MG63 (cell line): ENCODE measurements around the gene SELENOO. TPM values are rescaled to one million over a fixed set of nuclear protein-coding genes. Genes with fewer than 3 reads are reported as not detected.

Source experiments
- DNase-seq: peaks from one replicate; pipeline ENCODE4 v3.0.0-alpha.2; 2020
- H3K27me3 ChIP-seq: fragments of 250-450 bp; sonication (Bioruptor Pico); 2 replicates; pipeline ENCODE4 v1.5.1; 2020; ENCODE audit warnings: mild to moderate bottlenecking, moderate library complexity
- H3K36me3 ChIP-seq: fragments of 250-450 bp; sonication (Bioruptor Pico); 2 replicates; pipeline ENCODE4 v1.5.1; 2020; ENCODE audit warnings: mild to moderate bottlenecking, moderate library complexity
- H3K4me3 ChIP-seq: fragments of 250-450 bp; sonication (Bioruptor Pico); 2 replicates; pipeline ENCODE4 v1.5.1; 2020; ENCODE audit warnings: mild to moderate bottlenecking, moderate library complexity
- H3K9me3 ChIP-seq: fragments of 250-450 bp; sonication (Bioruptor Pico); 2 replicates; pipeline ENCODE4 v1.5.1; 2020; ENCODE audit warnings: mild to moderate bottlenecking, moderate library complexity
- total RNA-seq: library from RNA; depleted of rRNA; stranded (reverse); fragments of >200 nt; shearing (Covaris generic); gene quantifications from 2 replicates; pipeline ENCODE4 v1.2.3, GENCODE V29; 2014; ENCODE audit warnings: low replicate concordance

The SELENOO gene
- total RNA-seq, 1 experiment from 2014 or later, result 13.8 TPM

DNA sequence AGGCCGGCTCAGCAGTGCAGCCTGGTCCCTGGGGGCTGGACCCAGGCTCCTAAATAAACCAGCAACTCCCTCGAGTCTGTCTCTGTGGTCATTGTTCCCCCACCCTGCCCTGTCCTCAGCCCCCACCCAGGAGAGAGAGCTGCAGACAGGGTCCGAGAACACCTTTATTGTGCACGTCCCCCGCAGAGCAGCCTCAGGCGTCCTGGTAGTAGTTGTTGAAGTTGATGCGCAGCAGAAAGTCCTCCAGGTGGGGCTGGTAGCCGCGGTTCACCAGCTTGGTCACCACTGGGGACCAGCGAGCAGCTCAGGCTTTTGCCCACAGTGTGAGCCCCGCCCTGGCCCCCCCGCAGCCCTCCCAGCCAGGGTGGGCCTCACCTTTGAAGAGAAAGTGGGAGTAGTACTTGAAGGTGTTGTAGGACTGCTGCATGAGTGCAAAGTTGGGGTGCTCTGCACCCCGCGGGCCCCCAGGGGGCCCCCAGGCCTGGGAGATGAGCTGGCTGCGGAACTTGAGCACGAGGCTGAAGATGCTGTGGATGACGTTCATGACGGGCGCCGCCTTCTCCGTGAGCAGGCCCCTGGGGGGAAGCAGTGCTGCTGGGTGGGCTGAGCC lies 16.8 kb downstream of the SELENOO start:
- no peak for DNase-seq
- Histone ChIP-seq H3K9me3 (no peaks in the 10 kb centered on the region), H3K27me3 (no peaks in the 10 kb centered on the region), H3K4me3 (no peak overlapping the region), H3K36me3 (peaks cover 54% of the 10 kb centered on the region)

DNA sequence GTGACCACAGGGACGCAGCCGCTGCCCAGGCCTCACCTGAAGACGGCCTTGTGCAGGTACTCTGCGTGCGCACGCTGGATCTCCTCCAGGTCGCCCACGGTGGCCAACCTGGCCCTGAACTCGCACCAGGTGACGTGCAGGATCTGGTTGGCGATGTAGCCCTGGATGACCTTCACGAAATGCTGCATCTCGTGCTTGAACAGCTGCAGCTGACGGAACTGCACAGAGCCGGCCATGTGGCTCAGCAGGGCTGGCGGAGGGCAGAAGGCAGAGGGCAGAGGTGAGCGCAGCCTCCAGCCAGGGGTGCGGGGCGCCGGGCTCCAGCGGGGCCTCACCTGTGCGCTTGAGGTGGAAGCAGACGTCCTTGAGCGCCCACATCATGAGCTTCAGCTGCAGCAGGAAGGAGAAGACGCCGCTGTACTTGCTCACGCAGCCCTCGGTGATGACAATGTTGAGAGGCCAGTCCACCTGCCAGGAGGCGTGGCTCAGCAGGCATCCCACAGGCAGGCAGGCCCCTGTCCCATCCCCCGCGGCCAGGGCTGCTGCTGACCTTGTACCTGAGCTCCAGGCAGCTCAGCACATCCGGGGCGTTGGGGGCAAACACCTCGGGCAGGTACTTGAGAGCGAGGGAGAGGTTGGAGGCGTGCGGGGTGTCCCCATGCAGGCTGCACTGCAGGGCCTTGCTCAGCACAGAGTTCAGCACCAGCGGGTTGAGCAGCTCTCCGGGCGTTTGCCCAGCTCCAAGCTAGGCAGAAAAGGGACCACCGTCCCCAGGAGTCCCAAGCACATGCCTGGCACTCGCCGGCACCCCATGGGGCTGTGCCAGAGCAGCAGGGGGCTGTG lies 17.6 kb downstream of the SELENOO start:
- no peak for DNase-seq
- H3K9me3 ChIP-seq, result no peaks in the 10 kb centered on the region
- peaks cover 48% of the 10 kb centered on the region for H3K36me3 ChIP-seq
- no peak overlapping the region for H3K4me3 ChIP-seq
- no peaks in the 10 kb centered on the region for H3K27me3 ChIP-seq

DNA sequence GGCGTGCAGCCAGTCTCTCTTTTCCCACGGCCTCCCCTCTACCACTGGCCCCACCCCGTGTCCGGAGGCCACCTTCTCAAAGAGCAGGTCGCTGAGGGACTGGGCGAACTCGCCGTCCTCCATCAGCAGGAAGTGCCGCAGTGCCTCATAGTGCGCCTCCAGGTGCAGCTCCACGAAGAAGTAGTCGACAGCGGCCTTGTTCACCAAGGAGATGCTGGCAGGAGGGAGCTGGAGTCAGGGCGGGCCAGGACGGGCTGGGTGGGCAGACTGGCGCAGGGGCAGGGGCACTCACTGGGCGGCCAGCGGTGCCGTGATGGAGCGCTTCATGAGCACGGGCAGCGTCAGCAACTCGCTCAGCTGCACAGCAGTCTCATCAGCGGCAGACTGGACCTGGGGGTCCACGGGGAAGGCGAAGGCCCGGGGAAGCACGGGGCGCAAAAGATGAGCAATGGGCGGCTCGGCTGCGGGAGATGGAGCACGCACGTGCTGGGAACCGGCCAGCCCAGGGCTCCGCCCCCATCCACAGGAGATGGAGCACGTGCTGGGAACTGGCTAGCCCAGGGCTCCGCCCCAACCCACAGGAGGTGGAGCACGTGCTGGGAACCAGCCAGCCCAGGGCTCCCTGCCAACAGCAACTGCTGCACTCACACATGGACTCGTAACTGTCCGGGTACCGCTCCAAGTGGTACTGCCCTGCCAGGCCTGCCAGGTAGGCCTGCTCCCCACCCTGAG lies 18.4 kb downstream of the SELENOO start:
- Histone ChIP-seq H3K27me3 (no peaks in the 10 kb centered on the region), H3K36me3 (peaks cover 45% of the 10 kb centered on the region), H3K9me3 (no peaks in the 10 kb centered on the region), H3K4me3 (no peak overlapping the region)
- DNase-seq, result peak; percentile 58

DNA sequence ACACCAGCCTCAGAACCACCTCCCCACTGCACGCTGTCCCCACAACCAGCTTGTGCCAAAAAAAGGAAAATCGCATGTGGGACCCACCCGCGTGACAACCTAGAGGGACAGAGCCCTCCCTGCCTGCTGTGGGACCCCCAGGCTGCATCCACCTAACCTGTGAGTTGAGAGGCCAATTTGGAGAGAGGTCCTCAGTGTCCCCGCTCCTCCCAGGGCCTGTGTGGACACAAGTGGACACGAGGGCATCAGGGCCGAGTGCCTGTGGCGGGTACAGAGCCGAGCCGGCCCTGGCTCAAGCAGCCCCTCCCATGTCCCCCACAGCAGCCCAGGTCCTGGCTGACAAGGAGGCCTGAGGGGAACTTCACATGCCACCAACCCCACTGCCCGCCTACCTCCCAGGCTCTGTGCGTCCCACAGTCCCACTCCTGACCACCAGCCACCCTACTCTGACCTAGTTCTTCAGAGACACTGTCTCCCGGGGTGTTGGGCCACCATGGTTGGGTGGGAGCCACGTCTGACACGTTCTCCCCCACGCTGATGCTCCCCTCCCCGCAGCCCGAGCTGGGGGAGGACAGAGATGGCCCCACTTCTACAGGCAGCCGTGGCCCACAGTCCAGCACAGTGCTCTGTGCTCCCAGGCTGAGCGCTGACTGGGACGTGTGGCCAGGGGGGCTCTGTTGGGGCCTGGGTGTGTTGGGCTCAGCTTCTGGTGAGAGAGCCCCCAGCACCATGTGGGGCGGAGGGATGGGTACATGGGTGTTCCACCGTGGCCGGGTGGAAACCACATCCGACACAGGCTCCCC lies 19.2 kb downstream of the SELENOO start:
- H3K4me3 ChIP-seq, result no peak overlapping the region
- no peaks in the 10 kb centered on the region for H3K9me3 ChIP-seq
- DNase-seq, result no peak
- H3K27me3 ChIP-seq, result no peaks in the 10 kb centered on the region
- H3K36me3 ChIP-seq, result peaks cover 38% of the 10 kb centered on the region

DNA sequence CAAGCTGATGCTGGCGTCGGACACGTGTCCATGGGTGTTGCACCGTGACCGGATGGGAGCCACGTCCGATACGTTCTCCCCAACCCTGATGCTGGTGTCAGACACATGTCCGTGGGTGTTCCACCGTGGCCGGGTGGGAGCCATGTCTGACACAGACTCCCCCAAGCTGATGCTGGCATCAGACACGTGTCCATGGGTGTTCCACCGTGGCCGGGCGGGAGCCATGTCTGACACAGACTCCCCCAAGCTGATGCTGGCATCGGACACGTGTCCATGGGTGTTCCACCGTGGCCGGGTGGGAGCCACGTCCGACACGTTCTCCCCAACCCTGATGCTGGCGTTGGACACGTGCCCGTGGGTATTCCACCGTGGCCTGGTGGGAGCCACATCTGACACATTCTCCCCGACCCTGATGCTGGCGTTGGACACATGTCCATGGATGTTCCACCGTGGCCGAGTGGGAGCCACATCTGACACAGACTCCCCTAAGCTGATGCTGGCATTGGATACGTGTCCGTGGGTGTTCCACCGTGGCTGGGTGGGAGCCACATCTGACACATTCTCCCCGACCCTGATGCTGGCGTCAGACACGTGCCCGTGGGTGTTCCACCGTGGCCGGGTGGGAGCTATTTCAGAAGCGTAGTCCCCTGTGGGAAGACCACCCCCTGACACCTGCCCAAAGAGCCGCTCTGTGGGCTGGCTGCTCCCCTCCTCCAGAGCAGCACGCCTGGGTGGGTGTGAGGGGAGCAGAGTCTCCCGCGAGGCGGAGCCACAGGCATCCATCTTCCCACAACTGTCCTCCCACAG lies 20.0 kb downstream of the SELENOO start:
- no peaks in the 10 kb centered on the region for H3K9me3 ChIP-seq
- peaks cover 33% of the 10 kb centered on the region for H3K36me3 ChIP-seq
- H3K4me3 ChIP-seq, result no peak overlapping the region
- H3K27me3 ChIP-seq, result no peaks in the 10 kb centered on the region
- no peak for DNase-seq

DNA sequence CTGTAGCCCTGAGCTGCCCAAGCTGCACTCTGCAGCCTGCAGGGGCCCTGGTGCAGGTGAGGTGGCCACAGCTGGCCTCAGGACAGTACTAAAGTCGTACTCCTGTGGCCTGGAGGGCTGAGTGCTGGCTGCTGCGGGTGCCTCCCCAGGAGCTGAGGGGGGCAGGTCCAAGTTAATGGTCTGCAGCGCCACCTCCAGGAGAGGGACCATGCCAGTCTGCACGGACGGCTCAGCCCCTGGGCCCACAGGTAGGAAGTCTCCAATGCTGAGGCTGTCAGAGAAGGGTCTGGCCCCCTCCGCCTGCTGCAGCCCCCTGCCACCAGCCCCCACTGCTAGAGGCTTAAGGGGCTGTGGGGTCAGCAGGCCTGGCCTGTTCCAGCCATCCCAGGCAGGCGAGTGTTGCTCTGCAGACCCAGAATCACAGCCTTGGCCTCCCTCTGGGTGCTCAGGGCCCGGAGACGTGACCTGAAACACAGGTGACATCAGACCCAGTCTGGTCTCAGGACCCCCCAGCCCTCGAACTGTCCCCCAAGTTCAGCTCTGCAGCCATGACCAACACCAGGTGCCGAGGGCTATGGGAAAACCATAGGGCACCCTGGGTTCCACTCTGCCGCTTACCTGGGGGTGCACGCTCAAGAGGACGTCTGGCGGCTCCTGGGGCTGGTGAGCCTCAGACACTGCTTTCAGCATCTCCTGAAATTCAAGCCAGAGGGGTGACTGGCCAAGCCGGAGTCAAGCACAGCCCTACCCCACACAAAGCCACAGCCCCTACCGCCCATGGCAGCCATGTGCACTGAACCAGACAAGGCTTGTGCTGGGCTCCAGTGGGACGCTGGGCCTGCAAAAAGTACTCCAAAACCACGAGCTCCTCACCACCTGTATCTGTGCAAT lies 20.8 kb downstream of the SELENOO start:
- Histone ChIP-seq H3K27me3 (no peaks in the 10 kb centered on the region), H3K9me3 (no peaks in the 10 kb centered on the region), H3K4me3 (no peak overlapping the region), H3K36me3 (peaks cover 27% of the 10 kb centered on the region)
- no peak for DNase-seq

DNA sequence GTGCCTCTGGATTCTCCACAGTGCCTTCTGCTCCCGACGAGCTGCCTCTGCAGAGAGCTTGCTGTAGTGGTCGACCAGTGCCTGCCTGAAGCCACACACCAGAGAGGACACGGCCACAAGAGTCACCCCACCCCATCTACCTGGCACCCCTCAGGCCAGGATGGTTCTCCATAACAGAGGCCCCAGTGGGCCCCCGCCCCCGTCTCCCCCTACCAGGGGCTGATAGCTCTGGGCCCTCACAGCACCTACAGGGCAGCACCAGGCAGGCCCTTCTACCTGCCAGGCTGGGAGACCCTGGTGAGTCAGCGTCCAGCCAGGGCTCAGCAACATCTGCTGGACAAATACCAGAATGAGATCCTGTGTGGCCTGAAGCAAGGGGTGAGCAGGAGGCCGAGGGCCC lies 21.7 kb downstream of the SELENOO start:
- H3K27me3 ChIP-seq, result no peaks in the 10 kb centered on the region
- no peak overlapping the region for H3K4me3 ChIP-seq
- DNase-seq, result no peak
- no peaks in the 10 kb centered on the region for H3K9me3 ChIP-seq
- peaks cover 22% of the 10 kb centered on the region for H3K36me3 ChIP-seq

DNA sequence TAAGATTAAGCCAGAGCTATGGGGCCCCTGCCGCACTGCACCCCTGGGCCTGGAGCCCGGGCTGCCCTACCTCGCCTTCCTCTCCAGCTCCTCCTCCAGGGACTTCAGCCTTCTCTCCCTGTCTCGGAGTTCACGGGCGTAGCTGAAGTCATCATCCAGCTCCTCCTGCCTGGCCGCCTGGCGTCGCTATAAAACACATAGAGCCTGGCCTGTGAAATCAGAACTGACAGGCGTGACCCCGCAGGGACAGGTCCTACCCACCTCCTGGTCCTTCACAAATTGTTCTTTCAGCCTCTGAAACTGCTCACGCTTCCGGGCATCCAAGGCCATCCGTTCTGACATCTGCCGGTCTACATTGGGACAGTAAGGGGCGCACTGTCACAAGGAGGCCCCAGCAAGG lies 23.3 kb downstream of the SELENOO start:
- H3K36me3 ChIP-seq, result peaks cover 8% of the 10 kb centered on the region; the same call in 1 of the 2 replicates
- no peaks in the 10 kb centered on the region for H3K27me3 ChIP-seq
- H3K4me3 ChIP-seq, result no peak overlapping the region
- H3K9me3 ChIP-seq, result no peaks in the 10 kb centered on the region
- no peak for DNase-seq

DNA sequence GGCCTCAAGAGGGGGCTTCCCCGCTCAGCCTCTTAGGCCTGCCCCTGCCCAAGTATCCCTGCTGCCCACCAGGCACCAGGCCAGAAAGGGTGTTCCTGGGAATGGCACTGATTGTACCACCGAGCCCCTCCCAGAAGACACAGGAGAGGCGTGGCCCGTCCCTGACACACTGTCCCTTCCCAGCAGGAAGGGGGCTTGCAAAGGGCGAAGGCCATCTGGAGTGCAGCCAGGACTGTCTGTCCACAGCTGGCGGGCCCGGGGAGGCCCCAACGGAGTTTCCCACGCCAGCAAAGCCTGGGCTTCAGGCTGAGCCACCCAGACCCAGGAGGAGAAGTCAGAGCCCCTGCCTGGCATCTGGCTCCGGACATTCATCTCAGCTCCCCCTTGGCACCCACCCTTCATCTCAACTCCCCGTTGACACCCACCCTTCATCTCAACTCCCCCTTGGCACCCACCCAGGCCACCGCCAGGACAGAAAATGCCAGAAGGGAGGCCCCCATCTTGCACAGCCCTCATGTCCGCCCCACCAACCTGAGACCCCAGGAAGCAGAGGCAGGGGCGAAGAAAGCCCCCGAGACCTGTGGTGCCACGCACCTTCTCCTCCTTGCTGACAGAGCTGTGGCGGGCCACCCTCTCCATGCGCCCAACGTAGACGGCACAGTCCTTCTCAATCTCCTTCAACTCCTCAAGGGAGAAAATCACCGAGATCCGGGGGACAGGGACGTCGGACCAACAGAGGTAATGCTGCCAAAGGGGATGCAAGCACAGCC lies 24.6 kb downstream of the SELENOO start:
- no peaks in the 10 kb centered on the region for H3K27me3 ChIP-seq
- H3K36me3 ChIP-seq, result peaks cover 4% of the 10 kb centered on the region; the same call in 1 of the 2 replicates
- no peaks in the 10 kb centered on the region for H3K9me3 ChIP-seq
- DNase-seq, result no peak
- H3K4me3 ChIP-seq, result no peak overlapping the region

DNA sequence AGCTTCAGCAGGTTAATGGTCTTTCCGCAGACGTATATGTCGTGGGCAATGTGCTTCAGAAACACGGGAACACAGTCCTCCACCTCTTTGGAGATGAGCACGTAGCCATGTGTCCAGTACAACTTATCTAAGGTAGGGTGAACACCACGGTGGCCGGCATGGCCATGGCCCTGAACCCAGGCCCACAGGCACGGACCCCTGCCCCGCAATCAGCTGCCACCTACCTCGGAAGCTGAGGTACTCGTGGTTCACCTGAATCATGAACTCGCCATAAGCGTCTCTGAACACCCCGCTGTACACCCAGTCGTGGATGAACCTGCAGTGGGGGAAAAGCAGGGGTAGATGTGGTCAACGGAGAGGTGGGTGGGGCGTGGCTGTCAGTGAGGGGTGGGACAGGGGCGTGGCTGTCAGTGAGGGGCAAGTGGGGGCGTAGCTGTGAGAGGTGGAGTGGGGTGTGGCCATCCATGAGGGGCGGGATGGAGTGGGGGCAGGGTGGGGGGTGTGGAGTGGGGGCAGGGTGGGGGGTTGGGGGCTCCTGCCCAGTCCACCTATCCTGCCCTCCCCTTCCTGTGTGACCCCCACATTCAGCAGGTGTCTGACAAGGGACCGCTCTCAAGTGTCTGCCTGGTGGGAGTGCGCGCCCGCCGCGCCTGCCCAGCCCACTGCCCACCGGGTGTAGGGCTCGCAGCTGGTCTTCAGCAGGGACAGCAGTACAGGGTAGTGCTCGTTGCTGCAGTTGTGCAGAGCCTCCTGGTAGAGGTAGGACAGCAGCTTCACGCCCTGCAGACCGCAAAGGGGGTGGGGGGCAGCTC lies 25.5 kb downstream of the SELENOO start:
- Histone ChIP-seq H3K36me3 (peaks cover 4% of the 10 kb centered on the region; the same call in 1 of the 2 replicates), H3K4me3 (no peak overlapping the region), H3K9me3 (no peaks in the 10 kb centered on the region), H3K27me3 (no peaks in the 10 kb centered on the region)
- DNase-seq, result no peak

DNA sequence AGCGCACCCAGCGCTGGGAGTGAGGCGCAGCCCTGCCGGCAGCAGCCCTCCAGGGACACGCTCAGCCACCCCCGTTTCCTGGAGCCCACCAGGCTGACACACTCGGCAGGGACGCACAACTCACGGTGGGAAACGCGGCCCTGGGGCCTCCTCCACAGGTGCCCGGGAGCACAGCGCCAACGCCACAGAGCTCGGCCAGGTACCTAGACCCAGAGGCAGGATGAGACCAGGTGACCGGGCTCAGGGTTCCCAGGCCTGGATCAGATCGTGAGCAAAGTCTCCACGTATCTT lies 26.0 kb downstream of the SELENOO start:
- peaks cover 4% of the 10 kb centered on the region; the same call in 1 of the 2 replicates for H3K36me3 ChIP-seq

DNA sequence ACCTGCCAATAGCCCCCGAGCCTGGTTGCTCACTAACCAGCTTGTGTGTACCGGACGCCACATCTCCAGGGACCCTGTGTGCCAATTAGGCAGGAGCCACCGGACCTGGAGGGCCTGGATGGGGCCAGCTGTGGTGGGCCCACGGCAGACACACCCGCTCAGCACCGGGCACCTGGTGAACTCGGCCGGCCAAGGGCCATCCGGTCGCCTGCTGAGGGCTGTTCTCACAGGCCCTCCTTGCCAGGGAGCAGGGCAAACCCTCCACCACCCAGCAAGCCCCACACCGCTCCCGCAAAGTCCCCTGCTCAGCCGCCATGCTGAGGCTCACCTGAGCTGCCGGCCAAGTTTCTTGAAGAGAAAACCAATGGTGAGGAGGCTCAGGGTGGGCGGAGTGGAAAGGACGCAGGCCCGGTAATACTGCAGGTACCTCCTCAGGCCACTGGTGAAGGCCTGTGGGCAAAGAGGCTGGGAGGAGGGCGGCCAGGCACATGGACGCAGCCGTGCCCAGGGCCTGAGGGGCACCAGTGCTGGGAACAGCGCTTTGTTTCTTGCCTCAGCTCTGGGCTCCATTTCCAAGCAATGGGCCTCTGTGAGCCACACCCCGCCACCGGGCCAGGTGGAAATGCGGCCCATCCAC lies 26.9 kb downstream of the SELENOO start:
- peaks cover 4% of the 10 kb centered on the region; the same call in 1 of the 2 replicates for H3K36me3 ChIP-seq
- no peak overlapping the region for H3K4me3 ChIP-seq
- DNase-seq, result no peak
- H3K27me3 ChIP-seq, result no peaks in the 10 kb centered on the region
- no peaks in the 10 kb centered on the region for H3K9me3 ChIP-seq

More for the DNA sequence above, 26.0 kb downstream of the SELENOO start:
- H3K9me3 ChIP-seq, result no peaks in the 10 kb centered on the region
- H3K27me3 ChIP-seq, result no peaks in the 10 kb centered on the region
- no peak overlapping the region for H3K4me3 ChIP-seq
- no peak for DNase-seq

DNA sequence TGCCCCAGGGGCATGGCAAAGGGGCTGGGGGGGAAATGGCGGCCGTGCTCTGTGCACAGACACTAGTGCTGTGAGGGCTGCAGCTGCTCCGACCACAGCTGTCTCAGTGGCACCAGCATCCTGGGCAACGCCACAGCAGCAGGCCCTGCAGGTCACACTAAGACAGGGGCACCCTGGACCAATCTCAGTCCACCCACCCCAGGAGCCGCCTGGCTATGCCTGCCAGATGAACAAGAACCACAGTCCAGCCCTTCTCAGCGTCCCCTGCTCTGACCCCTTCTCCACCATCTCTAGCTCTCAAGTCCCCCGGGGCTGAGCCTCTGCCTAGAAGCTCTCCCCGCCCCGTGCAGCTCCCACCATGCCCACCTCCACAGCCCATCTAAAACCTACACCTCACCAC lies 27.6 kb downstream of the SELENOO start:
- no peak overlapping the region for H3K4me3 ChIP-seq
- peaks cover 4% of the 10 kb centered on the region; the same call in 1 of the 2 replicates for H3K36me3 ChIP-seq
- no peaks in the 10 kb centered on the region for H3K27me3 ChIP-seq
- no peak for DNase-seq
- H3K9me3 ChIP-seq, result no peaks in the 10 kb centered on the region
